Stimulated activated CD8-positive, alpha-beta memory T cell treated with anti-CD3 and anti-CD28 coated beads, Interleukin-12 subunit alpha, Interleukin-12 subunit beta, amount 100 ng/mL, for 24 hours (primary cell): ENCODE measurements around the gene TTF2.
A peak's percentile ranks its signal among the peaks of the same experiment; 100 is the strongest.

ENCODE experiments used
- DNase-seq: peaks from one replicate; pipeline ENCODE4 v3.0.0-alpha.2; 2020; ENCODE audit errors: extremely low read depth

The TTF2 gene

GRCh38 chr1:117120774-117121588 is 60.9 kb downstream of the TTF2 start:
- no peak for DNase-seq

- peak; percentile 53 for DNase-seq
Measured at GRCh38 chr1:117121589-117122329, 61.6 kb downstream of the TTF2 start, which contains the start of gene TRIM45. TRIM45 (minus strand) TSS chr1:117121749; CDS start chr1:117121201, 548 bp downstream.

GRCh38 chr1:117122330-117123025 is 62.4 kb downstream of the TTF2 start:
- no peak for DNase-seq

- no peak for DNase-seq
Measured at GRCh38 chr1:117123274-117123673, 63.1 kb downstream of the TTF2 start.

GRCh38 chr1:117124661-117125060 is 64.5 kb downstream of the TTF2 start:
- DNase-seq = no peak

GRCh38 chr1:117127795-117128194 is 67.7 kb downstream of the TTF2 start:
- DNase-seq = no peak

DNA sequence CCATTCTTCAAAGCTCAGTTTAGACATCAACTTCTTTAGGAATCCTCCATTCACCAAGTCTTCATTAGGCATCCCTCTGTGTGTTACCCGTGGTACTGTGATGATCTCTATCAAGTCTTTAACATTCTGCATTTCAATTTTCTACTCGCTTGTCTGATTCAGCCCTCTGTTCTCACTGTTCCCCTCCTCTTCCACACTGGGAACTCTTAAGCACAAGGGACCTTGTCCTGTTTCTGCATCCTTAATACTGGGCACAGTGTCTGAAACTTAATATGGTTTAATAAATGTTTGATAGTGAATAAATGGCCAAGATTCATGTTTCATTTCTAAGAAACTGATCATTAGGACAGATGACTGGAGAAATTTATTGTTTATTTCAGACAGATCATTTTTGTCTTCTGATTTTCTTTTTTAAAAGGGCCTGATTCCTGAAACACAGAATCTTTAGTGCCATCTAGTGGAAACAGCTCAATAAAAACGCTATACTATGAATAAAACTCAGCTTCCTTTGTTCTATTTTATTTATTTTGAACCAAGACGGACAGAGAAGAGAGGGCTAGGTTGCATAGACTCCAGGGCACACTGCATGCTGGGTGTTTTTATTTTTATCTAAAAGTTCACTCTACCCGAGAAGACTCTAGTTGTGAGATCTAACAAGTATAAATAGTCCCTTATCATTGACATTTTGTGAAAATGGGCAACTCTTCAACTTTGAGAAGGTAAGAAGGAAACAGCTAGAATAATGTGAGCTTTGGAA is 68.4 kb downstream of the TTF2 start:
- DNase-seq = no peak

DNA sequence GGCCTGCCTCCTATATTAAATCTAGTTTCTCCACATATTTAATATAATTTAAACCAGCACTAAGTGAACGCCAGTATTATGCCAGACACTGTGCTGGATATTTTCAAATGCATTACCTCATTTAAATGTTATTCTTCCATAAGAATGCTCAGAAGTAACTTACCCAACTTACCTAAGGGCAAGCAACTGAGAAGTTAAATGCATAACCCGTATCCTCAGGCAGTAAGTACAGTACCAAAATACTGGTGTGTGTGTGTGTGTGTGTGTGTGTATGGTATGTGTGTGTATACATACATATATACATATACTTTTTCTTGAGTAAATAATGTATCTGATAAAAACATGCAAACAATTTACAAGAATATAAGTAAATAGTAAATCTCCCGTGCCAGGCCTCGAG is 70.4 kb downstream of the TTF2 start:
- DNase-seq = no peak

GRCh38 chr1:117135329-117135728 is 75.2 kb downstream of the TTF2 start:
- no peak for DNase-seq

DNA sequence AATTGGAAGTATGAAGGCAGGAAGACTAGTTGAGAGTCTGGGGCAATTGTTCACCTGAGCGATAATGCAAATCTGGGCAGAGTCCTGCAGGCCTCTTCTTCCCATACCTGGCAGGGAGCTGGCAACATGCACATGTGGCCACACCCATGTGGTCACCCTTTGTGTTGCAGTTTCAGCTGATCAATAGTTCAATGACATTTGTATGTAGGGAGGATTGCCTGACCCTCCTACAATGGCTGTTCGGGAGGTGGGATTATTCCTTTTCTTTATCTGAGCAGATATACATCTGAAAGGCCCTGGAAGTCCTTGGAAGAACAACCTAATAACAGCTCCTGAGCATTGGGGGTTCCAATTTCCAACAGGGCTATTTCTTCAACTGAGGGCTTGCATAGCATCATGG is 76.6 kb downstream of the TTF2 start:
- no peak for DNase-seq

DNA sequence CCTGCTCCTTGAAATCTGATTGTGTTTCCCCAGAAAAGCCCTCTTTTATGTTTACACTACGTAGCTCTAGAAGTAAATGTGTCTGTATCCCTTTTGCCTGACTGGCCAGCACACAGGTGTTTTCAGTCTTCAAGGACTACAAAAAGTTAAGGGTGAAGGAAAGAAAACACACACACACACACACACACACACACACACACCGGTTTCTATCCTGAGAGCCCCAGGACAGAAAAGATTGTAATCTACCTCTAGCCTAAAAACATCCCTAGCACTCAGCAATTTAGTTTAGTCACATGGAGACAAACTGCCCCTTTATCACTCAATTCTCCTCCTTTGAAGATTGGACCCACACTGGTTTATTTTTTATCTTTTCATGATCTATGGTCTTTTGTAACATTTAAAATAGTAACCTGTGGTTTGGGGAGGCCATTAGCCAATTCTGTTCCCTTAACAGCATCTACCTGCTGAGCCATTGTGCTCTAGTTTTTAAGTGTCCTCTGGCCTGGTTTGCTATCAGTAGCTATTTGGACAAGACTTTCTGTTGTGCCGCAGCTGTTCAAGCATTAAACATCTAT is 77.2 kb downstream of the TTF2 start:
- DNase-seq = no peak

GRCh38 chr1:117138106-117138505 is 78.0 kb downstream of the TTF2 start:
- no peak for DNase-seq

DNA sequence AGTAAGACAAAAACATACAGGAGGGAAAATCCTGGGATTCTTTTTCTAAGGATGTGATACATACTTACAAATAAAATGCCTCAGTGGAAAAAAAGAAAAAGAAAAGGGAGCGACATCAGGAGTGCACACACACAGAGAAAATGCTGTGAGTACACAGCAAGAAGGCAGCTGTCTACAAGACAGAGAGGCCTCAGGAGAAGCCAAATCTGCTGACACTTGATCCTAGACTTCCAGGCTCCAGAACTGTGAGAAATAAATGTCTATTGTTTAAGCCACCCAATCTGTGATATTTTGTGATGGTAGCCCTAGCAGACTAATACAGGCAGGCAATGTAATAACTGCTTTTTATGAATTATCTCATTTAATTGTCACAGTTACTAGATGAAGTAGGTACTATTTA is 78.4 kb downstream of the TTF2 start:
- DNase-seq = no peak

- DNase-seq = no peak
Measured at GRCh38 chr1:117142200-117142599, 82.1 kb downstream of the TTF2 start.

- no peak for DNase-seq
Measured at GRCh38 chr1:117143172-117143571, 83.0 kb downstream of the TTF2 start.

- no peak for DNase-seq
Measured at GRCh38 chr1:117143871-117144270, 83.7 kb downstream of the TTF2 start.

DNA sequence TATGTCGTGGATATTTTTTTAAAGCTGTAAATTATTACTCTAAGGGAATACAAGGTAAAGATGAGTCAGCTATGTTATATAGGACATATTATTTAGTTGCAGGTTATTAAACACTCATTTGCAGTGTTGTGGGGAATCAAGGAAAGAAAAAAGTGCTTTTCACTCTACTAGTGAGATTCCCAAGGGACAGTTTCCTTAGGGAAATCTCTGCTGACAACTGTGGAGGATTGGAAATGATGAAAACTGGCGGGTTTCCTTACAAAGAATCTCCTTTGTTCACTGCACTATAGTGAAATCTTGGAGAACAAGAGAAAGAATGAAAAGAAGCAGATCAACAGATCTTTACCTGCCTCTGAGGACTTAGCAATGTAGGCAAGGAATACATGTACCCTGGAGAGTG is 85.9 kb downstream of the TTF2 start:
- DNase-seq = no peak

DNA sequence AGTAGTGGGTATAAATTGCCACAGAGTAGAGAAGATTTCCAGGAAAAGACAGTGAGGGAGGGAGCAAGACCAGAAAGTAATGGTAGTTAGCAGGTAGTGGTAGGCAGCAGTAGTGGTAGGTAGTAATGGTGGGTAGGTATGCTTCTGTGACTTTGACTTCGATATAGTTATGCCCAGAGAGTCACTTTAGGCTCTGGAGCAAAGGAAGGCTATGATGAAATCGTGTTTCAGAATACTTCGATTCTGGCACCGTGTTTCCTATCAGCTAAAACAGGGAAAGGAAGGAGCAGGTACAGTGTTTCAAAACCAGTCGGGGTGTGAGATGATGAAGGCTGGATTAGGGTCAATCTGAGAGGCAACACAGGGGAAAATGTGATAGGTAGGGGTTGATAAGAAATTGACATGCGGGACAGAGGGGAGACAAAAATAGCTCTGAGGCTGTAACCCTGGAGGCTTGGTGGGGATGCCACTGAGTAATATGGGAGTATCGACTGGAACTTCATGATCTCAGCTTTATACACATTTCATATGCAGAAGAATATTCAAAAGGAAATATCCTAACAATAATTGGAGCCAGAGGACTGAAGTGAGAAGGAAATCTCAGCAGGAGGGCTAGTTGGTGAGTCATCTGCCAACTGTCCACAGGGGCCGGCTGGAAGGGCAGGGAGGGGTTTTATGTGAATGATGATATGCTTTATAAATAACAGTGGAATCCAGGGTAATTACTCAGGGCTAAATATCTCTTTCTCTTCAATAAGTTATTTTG is 86.6 kb downstream of the TTF2 start:
- DNase-seq = no peak

DNA sequence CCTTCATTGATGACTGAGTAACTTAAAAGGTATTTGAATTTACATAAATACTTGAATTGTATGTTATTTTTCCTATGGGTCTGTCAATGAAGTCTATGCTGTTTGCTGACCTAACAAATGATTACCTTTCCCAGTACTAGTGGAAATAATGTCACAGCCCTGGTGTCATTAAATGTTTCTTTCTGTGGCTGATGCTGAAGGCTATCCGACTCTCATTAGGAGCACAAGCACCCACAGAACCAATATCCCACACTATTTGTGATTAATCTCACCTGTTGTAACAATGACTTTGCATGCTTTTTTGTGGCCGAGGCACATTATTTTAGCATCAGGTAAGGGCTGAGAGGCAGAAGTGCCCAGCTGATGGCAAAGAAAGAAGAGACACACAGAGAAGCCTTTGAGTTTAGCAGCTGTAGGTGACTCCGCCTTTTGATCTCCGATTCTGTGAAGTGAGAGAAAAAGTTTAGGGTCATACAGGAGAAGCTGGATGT is 87.3 kb downstream of the TTF2 start:
- no peak for DNase-seq

- no peak for DNase-seq
Measured at GRCh38 chr1:117147856-117148588, 87.9 kb downstream of the TTF2 start.
